Mammary epithelial cell (primary cell): Measurements from ENCODE around the gene NMNAT2.

Experiments used
- EZH2 ChIP-seq: IDR thresholded peaks from 2 replicates; pipeline ENCODE4 v1.6.1; 2012; ENCODE audit warnings: low read length, inconsistent platforms, borderline replicate concordance
- TF ChIP-seq, protein P1 (sequence below), 2 donors: IDR thresholded peaks in 1 of 2; conservative IDR thresholded peaks in 1 of 2; 2 replicates each; pipeline ENCODE4 v1.5.1; 2011 to 2012; ENCODE audit warnings: inconsistent platforms in 2 of 2, low read length in 2 of 2, mild to moderate bottlenecking in 2 of 2, control low read depth in 1 of 2, low read depth in 1 of 2; ENCODE audit not compliant: insufficient read depth in 1 of 2; ENCODE audit errors: extremely low read depth in 1 of 2

DNA sequence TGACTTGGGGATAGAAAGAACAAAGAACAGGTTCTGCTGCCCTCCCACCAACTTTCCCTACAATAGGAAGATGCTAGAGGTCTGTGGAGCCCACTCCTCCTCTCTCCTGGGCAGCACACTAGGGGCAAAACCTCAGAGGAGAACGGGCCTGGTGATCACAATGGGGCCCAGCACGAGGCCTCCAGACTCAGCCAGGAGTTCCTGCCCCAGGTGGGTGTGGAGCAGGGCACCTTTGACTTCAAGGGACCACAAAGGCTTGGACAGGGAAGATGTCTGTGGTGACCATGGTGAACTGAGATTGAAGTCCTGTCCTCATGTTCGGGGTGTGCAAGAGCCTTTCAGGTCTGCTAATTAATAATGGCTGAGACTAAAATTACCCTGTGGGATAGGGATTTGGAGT lies 143.3 kb downstream of the NMNAT2 start:
- TF ChIP-seq, protein P1, sequence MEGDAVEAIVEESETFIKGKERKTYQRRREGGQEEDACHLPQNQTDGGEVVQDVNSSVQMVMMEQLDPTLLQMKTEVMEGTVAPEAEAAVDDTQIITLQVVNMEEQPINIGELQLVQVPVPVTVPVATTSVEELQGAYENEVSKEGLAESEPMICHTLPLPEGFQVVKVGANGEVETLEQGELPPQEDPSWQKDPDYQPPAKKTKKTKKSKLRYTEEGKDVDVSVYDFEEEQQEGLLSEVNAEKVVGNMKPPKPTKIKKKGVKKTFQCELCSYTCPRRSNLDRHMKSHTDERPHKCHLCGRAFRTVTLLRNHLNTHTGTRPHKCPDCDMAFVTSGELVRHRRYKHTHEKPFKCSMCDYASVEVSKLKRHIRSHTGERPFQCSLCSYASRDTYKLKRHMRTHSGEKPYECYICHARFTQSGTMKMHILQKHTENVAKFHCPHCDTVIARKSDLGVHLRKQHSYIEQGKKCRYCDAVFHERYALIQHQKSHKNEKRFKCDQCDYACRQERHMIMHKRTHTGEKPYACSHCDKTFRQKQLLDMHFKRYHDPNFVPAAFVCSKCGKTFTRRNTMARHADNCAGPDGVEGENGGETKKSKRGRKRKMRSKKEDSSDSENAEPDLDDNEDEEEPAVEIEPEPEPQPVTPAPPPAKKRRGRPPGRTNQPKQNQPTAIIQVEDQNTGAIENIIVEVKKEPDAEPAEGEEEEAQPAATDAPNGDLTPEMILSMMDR (conservative IDR thresholded peaks at IDR 0.05 in 1 of 2, IDR thresholded peaks at IDR 0.05 in 1 of 2; ENCODE audit: extremely low read depth in 1 of 2, insufficient read depth in 1 of 2, low read depth in 1 of 2, low read length in 2 of 2), result no peak
- no peak for TF ChIP-seq EZH2
